Esophagus squamous epithelium (tissue), 4 donors: ENCODE data around the gene CFI.

Experiments used
- CTCF ChIP-seq, 6 experiments: fragments of 450-650 bp in 4 of 6; fragments of 200-600 bp in 2 of 6; sonication (generic) in 2 of 6; IDR thresholded peaks; one replicate each; pipeline ENCODE4 v1.5.1; 2016 to 2019; ENCODE audit warnings: antibody characterized with exemption in 6 of 6, mild to moderate bottlenecking in 4 of 6, moderate library complexity in 4 of 6
- POLR2A ChIP-seq, 4 donors: fragments of 450-650 bp; IDR thresholded peaks; one replicate each; pipeline ENCODE4 v1.6.1; 2017; ENCODE audit warnings: antibody characterized with exemption in 4 of 4, mild to moderate bottlenecking in 4 of 4, moderate library complexity in 3 of 4

GRCh38 chr4:109827672-109828071, 25.9 kb upstream of the CFI start, which contains the start of gene RRH:
- TF ChIP-seq CTCF (IDR thresholded peaks at IDR 0.05) (no peak), POLR2A (IDR thresholded peaks at IDR 0.05) (no peak)
